ENCODE measurements around the gene RERG.

RERG gene

GRCh38 chr12:15155271-15155670 lies 65.9 kb downstream of the RERG start:
- TF ChIP-seq CTCF (conservative IDR thresholded peaks at IDR 0.05; ENCODE audit: control insufficient read depth, insufficient read depth, low read depth, low read length): no peak
- DNase-seq (ENCODE audit: low read depth): no peak
- H3K4me3 ChIP-seq (ENCODE audit: control insufficient read depth, low read depth, low read length): no peak overlapping the region

GRCh38 chr12:15154103-15154502 lies 67.1 kb downstream of the RERG start:
- no peak for TF ChIP-seq CTCF (conservative IDR thresholded peaks at IDR 0.05; ENCODE audit: control insufficient read depth, insufficient read depth, low read depth, low read length)
- no peak for DNase-seq (ENCODE audit: low read depth)

GRCh38 chr12:15152868-15153267 lies 68.3 kb downstream of the RERG start:
- TF ChIP-seq CTCF (conservative IDR thresholded peaks at IDR 0.05; ENCODE audit: control insufficient read depth, insufficient read depth, low read depth, low read length): no peak
- peak; percentile 88 for DNase-seq (ENCODE audit: low read depth)
- no peak overlapping the region for H3K4me3 ChIP-seq (ENCODE audit: control insufficient read depth, low read depth, low read length)

More at GRCh38 chr12:15154103-15154502, 67.1 kb downstream of the RERG start:
- H3K4me3 ChIP-seq (ENCODE audit: control insufficient read depth, low read depth, low read length): no peak overlapping the region

GRCh38 chr12:15152456-15152855 lies 68.8 kb downstream of the RERG start:
- TF ChIP-seq CTCF (conservative IDR thresholded peaks at IDR 0.05; ENCODE audit: control insufficient read depth, insufficient read depth, low read depth, low read length): peak; percentile 44
- H3K4me3 ChIP-seq (ENCODE audit: control insufficient read depth, low read depth, low read length): no peak overlapping the region
- peak; percentile 41 for DNase-seq (ENCODE audit: low read depth)

- peak; percentile 53 for DNase-seq (ENCODE audit: low read depth)
- H3K4me3 ChIP-seq (ENCODE audit: control insufficient read depth, low read depth, low read length): no peak overlapping the region
- peak; percentile 58 for TF ChIP-seq CTCF (conservative IDR thresholded peaks at IDR 0.05; ENCODE audit: control insufficient read depth, insufficient read depth, low read depth, low read length)
Observed at GRCh38 chr12:15151161-15152091, 69.8 kb downstream of the RERG start.

- H3K4me3 ChIP-seq (ENCODE audit: control insufficient read depth, low read depth, low read length): no peak overlapping the region
- TF ChIP-seq CTCF (conservative IDR thresholded peaks at IDR 0.05; ENCODE audit: control insufficient read depth, insufficient read depth, low read depth, low read length): no peak
- no peak for DNase-seq (ENCODE audit: low read depth)
Observed at GRCh38 chr12:15146585-15146984, 74.6 kb downstream of the RERG start.
